ENCODE measurements around the gene TMEM240.

DNA sequence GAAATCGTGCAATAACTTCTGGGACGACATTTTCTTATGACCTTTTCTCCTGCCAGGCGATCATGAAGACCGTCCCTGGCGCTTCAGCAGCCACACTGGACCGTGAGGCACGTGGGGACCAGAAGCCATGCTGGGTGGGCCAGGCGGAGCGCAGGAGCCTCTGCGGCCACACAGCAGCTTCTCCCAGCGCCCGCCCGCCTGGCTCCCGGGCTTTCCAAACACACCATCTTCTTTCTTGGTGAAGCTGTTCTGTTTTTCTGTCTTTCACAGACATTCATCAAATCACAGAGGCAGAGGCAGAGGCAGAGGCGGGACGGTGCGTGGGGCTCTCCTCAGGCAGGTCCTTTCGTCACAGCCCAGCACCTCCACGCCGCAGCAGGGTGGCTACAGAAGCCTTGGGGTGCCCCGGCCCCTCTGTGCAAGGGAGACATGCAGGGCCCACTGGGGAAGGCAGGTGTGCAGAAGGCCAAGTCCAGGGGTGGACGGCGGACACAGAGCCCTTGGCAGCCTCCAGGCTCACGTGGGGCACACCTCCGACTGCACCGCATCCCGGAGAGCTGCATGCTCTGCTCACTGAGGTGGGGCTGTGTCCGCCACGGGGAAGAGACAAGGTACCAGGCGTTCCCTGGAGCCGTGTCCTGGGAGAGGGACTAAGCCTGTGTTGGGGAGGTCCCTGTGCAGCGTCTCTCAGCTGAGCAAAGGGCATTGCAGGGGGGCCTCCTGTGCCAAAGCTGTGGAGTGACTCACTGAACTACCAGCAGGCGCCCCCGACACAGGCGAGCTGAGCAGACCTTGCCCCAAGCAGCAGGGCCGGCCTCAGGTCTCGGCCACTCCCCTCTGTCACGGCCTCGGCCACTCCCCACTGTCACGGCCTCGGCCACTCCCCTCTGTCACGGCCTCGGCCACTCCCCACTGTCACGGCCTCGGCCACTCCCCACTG, 2.6 kb upstream of the TMEM240 start:
- TF ChIP-seq, protein P1, sequence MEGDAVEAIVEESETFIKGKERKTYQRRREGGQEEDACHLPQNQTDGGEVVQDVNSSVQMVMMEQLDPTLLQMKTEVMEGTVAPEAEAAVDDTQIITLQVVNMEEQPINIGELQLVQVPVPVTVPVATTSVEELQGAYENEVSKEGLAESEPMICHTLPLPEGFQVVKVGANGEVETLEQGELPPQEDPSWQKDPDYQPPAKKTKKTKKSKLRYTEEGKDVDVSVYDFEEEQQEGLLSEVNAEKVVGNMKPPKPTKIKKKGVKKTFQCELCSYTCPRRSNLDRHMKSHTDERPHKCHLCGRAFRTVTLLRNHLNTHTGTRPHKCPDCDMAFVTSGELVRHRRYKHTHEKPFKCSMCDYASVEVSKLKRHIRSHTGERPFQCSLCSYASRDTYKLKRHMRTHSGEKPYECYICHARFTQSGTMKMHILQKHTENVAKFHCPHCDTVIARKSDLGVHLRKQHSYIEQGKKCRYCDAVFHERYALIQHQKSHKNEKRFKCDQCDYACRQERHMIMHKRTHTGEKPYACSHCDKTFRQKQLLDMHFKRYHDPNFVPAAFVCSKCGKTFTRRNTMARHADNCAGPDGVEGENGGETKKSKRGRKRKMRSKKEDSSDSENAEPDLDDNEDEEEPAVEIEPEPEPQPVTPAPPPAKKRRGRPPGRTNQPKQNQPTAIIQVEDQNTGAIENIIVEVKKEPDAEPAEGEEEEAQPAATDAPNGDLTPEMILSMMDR (IDR thresholded peaks at IDR 0.05; ENCODE audit: insufficient read depth, low read depth, low read length) = no peak
- no peak for TF ChIP-seq EZH2 (IDR thresholded peaks at IDR 0.05; ENCODE audit: insufficient read depth, low read length)

All from astrocyte (in vitro differentiated cells and primary cell).